Adrenal gland (tissue), 5 donors: ENCODE results near the gene ADSS1.

Source experiments
- CTCF ChIP-seq, 6 experiments: fragments of 450-650 bp in 4 of 6; fragments of 200-600 bp in 2 of 6; sonication (generic) in 1 of 6; IDR thresholded peaks; 1 replicate in 5 of 6; 2 replicates in 1 of 6; pipeline versions ENCODE4 v1.5.1 to v1.8.0; 2016 to 2021; ENCODE audit warnings: antibody characterized with exemption in 6 of 6, mild to moderate bottlenecking in 2 of 6, moderate library complexity in 1 of 6
- POLR2A ChIP-seq, 2 donors: fragments of 450-650 bp; IDR thresholded peaks; one replicate each; pipeline ENCODE4 v1.6.1; 2017; ENCODE audit warnings: antibody characterized with exemption in 2 of 2, mild to moderate bottlenecking in 2 of 2, moderate library complexity in 1 of 2
- donor health status: DM: no; HTN: no; CAD: no.

- TF ChIP-seq POLR2A (IDR thresholded peaks at IDR 0.05) (no peak), CTCF (IDR thresholded peaks at IDR 0.05) (no peak)
Measured at GRCh38 chr14:104778694-104779331, 54.8 kb downstream of the ADSS1 start.
